Stimulated activated CD4-positive, alpha-beta T cell treated with anti-CD3 and anti-CD28 coated beads, TNF-alpha, amount 100 ng/mL, for 4 hours (primary cell): Measurements from ENCODE around the gene RAB37.

Experiments
- DNase-seq, 3 experiments: peaks; one replicate each; pipeline ENCODE4 v3.0.0-alpha.2; 2020; ENCODE audit warnings: low read depth in 3 of 3

Gene RAB37, protein sequence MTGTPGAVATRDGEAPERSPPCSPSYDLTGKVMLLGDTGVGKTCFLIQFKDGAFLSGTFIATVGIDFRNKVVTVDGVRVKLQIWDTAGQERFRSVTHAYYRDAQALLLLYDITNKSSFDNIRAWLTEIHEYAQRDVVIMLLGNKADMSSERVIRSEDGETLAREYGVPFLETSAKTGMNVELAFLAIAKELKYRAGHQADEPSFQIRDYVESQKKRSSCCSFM

DNA sequence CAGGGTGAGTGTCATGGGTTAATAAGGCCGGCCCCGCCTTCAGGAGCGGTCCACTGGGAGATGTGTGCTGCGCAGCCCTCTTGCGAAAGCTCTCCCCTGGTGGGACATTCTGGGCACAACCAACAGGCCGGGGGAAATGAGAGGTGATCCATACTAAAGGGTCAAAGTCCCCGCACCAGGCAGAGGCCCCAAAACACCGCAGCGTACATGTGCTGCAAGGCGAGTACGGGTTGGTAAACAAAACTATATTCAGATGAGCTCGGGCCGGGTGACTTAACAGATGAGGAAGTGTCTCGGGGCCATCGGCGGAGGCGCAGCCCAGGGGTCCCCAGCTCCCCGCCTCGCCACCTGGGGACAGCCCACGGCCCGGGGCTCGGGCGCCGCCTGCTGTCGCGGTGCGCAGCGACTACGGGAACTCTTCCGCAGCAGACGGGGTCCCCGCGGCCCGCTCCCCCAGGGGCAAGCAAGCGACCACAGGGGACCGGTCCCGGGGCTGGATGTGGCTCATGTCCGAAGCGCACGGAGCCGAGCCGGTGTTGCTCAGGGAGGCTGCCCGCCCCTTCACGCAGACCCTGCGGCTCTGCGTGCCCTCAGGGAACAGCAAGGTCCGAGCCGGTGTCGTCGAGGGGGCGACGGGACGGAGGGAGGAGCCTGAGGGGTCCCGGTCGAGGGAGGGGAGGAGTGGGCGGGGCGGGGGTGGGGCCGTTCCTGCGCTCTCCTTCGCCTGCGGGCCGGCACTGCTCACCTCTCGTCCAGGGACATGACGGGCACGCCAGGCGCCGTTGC is at the start of gene RAB37:
Gene RAB37 (plus strand): TSS at position 744 of the 786 bp plus-strand sequence. CDS start 17 bp downstream, at position 761.
- no peak for DNase-seq

DNA sequence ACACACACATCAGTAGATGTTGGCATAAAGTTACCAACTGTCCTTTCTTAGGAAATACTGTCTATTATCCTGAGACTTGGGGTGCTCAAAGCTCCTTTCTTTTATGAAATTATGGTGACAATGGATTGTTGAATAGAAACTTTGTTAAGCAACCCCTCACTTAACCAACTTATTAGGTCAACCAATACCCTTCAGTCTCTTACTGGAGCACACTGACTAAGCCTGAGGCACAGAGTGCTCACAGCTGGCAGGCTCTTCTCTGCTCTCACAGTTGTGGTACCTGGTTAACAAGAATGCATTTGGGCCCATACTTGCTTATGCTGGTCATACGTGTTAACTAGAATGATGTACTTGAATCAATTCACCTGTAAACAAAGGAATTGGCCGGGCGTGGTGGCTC is 49.2 kb upstream of the RAB37 start:
- DNase-seq = no peak

DNA sequence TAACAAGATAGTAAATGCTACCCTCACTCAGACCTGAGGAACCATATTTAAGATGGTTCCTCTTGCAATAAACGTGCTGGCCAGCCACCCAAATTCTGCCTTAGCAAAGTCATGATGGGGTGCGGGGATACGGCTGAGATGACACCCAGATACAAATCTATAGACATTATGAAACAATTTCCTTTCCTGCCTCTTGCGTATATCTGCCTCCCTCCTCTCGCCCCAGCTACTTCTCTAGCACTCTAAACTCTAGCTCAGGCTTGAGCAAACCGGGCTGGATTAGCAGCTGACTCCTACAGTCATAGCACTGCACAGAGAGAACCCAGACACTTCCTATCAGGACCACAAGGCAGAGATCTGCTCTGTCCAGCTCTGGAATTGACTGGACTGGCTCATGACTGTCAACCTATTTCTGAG is 46.6 kb upstream of the RAB37 start:
- no peak for DNase-seq

DNA sequence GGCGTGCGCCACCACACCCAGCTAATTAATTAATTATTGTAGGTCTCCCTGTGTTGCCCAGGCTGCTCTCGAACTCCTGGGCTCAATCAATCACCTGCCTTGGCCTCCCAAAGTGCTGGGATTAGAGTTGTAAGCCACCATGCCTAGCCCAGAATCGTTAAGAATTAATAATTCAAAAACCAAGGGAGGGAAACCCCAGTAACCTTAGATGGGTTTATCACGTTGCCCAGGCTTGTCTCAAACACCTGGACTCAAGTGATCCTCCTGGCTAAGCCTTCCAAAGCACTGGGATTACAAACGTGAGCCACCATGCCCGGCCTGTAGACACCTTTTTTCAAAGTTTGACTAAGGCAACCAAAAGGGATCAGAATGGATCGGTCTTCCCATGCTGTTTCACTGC is 45.9 kb upstream of the RAB37 start:
- DNase-seq = no peak

DNA sequence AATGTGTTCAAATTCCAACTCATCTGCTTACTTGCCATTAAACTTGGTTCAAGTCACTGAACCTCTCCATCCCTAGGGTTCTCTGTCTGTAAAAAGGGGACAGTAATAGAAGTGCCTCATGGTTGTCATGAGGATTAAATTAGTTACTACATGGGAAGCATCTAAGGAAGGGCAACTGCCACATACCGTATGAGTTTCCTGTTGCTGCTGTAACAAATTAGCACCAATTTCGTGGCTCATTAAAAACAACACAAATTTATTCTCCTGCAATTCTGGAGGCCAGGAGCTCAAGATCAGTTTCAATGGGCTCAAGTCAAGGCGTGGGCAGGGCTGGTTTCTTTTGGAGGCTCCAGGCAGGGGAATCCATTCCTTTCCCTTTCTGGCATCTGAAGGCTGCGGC is 43.0 kb upstream of the RAB37 start:
- no peak for DNase-seq

DNA sequence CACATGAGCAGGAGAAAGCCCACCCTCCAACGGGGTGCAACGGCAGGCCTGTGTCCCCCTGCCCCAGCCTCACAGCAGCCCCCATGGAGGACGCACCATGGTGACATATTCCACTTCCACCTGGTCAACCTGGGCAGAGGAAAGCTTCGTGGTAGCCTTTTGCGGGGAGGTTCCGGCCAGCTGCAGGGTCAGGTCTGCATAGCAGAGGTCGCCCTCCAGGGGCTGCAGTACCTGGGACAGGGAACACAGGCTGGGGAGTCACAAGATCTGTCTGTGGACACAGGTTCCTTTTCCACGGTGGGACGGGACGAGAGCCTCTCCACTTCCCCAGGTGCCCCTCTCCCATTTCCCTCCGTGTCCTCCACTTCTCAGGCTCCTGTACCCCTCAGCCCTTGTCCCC is 41.4 kb upstream of the RAB37 start:
- DNase-seq = no peak

DNA sequence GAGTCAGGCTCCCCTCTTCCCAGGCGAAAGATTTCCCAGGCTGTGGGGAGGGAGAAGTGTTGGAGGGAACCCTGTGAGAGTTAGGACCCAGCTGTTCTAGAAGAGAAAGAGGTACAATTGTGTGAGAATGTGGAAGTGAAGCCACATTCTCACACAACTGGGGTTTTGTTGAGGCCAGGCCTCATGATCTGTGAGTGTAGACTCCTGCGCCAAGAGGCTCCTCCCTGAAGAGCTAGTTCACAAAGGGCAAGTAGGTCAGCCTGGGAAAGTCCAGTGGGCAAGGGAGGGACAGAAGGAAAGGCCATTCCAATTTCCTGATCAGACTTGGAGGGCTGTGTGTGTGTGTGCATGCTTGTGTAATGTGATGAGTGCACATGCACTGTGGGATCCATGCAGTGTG is 39.5 kb upstream of the RAB37 start:
- DNase-seq = no peak

DNA sequence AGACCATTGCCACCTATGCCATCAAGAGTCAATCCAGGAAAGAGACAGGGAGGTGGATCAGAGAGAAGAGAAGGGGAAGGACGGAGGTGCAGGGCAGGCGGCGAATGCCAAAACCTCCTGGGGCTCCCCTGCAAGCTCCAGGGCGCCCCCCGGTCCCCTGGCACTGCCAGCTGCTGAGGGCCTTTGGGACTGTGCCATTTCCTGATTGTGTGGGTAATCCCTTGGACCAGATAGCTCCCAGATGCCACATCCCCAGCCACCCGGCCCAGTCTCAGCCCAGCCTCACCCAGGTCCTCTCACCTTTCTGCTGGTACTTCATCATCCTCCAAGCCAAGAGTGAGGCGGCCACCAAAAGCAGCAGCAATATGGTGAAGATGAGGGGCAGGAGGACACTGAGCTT is 39.0 kb upstream of the RAB37 start:
- DNase-seq = no peak

DNA sequence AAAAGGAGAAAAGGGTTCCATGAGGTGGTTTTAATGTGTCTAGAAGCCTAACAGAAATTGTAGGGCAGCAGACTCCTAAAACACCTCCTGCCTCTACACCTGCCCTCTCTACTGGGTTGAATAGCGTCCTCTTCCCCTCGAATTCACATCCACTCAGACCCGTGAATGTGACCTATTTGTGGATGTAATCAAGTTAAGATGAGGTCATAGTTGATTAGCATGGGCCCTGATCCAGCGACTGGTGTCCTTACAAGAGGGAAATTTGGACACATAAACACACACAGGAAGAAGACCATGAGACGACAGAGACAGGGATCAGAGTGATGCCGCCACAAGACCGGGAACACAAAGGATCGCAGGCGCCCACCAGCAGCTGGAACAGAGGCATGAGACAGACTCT is 37.8 kb upstream of the RAB37 start:
- DNase-seq = no peak

DNA sequence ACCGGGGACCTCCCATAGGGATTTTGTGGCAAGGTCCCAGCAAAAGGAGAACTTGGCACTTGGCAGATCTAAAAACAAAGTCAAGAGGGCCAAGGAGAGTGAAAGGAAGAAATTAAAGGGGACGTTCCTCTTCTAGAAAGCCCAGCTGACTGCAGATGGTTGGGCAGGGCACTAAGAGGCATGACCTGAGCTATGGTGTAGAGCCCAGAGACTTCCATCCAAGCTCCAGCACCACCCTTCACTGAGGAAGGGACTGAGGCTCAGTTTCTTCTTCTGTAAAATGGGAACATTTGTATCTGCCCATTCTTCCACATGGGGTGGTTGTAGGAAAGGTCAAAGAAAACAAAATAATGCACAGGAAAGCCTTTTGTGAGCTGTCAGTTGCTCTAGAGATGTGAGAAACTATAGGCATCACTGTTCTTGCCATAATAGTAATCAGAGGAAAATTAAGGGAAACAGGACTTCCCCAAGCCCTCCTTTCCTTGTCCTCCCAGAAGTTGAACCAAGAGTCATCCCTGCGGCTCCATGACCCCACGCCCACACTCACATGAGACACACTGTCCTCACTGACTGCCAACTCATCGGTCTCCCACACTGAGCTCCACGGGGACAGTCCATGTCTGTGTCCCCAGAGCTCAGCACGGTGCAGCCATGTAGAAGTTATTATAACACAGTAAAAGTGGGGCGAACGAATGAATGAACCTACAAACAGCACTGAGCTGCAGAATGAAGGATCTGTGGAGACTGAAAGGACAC is 34.8 kb upstream of the RAB37 start:
- no peak for DNase-seq

DNA sequence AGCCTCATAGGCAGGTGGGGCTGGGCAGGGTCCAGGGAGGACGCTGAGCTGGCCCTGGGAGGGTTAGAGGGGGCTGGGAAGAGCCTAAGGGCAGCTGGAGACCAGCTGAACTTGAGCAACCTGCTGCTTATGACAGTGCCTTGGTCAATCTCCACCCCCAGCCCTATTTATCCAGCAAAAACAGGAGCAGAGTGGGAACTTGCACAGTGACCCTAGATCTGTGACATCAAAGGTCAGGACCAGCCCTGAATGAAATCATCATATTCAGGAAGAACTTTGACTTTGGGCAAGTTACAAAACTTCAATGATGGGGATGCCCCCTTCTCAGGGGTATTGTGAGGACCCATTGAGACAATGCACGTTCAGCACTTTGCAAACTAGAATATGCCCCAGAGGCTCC is 33.7 kb upstream of the RAB37 start:
- no peak for DNase-seq

DNA sequence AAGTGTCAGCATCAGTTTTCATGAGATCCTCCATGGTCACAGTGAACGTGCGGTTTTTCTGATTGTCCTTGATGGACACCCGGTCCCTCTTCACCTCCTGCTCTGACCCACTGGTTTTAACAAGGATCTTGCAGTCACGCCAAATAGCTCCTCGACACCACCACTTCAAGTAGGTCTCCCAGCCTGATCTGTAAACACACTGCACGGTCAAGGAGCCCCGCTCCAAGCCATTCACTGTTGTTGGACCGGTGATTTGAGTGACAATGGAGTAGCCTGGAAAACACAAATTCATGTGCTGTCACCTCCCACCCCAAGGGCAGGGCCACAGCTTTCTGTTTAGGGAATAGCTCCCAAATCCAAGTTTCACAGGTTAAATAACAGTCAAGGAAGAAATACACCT is 32.5 kb upstream of the RAB37 start:
- no peak for DNase-seq

DNA sequence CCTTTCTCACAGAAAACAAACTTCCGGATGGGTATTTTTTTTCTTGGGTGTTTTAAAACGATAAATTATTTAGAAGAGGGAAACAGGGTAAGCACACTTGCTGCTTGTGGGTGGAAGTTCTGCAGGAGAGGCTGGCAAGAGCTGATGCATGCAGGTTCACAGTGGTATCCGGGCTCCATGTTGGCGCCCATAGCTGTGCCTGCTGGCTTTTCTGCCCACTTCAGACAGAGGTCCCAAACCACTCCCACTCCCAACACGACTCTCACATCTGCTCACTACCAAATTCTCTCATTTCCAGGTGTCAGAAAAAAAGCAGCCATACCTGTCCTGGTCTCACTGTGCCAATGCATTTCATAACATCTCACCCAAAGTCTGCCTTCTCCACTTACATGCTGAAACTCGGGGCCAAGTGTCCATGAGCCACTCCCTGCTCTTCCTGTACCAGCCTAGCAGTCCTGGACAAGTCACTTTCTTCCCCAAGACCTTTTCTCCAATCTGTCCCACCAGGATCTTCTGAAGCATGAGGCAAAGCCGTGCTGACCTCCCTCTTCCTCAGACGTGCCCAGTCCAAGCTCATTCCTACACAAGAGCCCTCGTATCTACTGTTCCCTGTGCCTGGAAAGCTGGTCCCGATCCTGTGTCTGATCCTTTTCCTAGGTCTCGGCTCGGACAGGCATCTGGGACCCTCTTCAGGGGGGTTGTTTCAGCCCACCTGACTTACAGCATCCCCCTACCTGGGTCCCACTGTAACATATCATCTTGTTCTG is 25.8 kb upstream of the RAB37 start:
- DNase-seq = no peak

DNA sequence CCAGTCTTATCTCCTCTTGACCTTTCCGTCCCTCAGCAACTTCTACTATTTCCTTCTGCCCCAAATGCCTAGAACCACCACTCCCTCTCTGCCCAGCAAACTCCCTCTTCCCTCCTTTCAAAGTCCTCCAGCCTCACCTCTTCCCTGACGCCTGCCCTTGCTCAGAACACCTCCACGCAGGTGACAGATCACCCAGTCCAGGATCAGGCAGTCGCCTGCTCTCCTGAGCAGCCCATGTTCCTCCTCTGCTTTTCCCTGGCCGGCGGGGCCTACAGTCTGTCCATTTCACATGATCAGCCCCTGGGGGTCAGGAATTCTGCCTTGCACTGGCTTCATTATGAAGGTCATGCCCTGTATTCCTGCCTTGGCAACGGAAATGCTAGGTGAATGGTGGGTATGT is 24.8 kb upstream of the RAB37 start:
- no peak for DNase-seq

DNA sequence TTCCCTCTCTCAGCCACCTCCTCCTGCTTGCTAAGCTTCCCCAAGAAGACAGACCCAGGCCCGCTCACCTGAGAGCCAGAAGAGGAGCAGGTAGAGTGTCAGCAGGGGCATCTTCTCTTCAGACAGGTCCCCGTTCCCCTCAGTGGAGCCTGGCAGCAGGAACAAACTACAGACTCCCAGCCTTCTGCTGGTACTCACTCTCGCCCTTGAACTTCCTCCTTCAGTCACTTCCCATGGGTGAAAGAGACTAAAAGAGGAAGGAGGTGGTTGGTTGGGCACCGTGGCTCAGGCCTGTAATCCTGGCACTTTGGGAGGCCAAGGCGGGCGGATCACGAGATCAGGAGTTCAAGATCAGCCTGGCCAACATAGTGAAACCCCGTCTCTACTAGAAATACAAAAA is 24.3 kb upstream of the RAB37 start, which contains the start of gene CD300LF:
Gene CD300LF (minus strand): TSS at position 168 of the 400 bp plus-strand sequence. CDS start 57 bp downstream, at position 111.
- DNase-seq = no peak

DNA sequence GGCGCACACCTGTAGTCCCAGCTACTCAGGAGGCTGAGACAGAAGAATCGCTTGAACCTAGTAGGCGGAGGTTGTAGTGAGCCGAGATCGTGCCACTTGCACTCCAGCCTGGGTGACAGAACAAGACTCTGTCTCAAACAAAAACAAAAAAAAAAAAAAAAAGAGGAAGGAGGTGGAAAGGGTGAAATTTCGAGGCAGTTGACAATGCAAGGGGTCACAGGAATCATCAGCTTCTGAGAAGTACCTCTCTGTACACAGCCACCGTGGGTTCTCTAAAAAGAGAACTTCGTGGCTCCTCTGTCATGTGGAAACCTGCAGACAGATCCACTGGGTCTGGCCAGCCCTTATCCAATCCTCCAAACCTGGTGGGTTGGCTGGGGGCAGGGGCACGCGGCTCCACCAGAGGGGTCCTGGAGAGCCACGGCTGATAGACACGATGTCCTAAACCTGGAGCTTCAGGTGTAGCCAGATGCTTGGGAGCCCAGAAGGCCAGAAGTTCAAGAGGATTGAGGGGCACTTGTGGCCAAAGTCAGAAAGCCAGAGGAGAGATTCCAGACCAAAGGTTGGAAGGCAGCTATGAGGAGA is 23.8 kb upstream of the RAB37 start:
- no peak for DNase-seq

DNA sequence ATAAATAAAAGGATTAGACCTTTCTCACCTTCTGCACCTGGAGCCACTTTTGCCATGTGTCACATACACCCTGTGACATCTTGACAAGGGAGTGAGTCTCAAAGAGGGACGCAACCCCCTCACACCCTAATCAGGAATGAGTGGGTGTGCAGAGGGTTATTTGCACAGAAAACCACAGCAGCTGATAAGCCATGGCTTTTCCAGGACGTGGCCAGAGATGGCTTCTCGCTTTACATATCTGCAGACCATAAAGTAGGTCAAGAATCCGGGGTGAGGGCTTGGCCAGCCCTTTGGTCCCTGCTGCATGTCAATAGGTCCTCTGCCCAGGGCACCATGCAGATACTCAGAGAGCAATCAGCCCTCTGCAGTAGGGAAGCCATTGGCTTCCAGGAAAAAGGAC is 21.9 kb upstream of the RAB37 start:
- no peak for DNase-seq

DNA sequence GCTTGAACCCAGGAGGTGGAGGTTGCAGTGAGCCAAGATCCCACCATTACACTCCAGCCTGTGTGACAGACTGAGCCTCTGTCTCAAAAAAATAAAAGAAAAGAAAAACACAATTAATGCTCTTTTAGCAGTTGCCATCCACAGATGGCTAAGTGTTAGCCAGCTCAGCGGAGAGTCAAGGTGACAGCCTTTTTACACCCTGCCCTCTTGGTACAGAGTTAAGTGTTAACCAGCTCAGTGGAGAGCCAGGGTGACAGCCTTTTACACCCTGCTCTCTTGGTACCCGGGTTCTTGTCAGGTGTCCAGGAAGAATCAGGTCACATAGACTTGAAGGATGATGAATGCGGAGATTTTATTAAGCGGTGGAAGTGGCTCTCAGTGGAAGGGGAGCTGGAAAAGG is 16.6 kb upstream of the RAB37 start:
- no peak for DNase-seq

DNA sequence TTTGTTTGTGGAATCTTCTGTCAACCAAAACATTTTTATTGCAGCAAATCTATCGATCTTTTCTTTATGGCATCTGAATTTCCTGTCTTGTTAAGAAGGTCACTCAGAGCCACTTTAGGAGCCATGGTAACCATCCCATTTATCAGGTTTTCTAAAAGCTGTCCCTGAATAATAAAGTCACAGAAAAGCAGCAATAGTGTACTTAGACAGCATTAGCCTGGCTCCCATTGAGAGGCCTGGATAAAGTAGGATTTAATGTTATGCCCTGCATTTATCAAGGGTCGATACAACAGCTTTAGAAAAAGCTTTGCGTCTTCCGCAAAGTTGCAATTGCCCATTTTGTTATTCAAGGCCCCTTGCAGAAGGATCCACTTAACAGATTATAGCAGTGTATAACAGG is 14.3 kb upstream of the RAB37 start:
- DNase-seq = no peak

DNA sequence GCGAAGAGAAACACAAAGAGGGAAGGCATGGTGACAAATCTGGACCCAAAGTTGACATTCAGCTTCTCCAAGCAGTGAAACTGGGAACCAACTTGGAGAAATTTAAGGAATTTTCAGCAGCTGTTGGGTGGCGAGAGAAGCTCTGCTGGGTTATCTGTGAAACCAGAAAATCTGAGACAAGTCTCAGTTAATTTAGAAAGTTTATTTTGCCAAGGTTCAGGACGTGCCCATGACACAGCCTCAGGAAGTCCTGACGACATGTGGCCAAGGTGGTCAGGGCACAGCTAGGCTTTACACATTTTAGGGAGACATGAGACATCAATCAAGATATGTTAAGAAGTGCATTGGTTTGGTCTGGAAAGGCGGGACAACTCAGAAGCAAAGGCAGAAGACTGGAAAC is 13.2 kb upstream of the RAB37 start:
- no peak for DNase-seq

DNA sequence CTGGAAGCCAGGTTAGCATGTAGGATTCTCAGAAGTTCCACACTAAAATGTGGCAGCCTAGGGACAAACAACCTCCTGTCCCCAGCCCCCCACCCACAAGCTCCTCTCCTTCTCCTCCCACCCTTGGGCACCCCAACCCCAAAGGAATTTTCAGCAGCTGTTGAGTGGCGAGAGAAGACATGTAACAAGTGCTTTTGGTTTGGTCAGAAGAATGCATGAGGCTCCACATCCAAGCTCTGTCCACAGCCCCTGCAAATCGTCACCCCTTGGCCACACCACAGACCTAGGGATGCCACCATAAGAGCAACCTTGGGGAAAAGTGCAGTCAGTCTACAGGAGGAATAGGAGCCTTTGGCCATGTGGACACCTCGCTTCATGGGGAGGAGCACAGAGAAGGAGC is 11.9 kb upstream of the RAB37 start:
- DNase-seq = no peak
